GM21526 (cell line): Measurements from ENCODE around the gene ALDH1A3.

Experiments used
- ATAC-seq: cut with Tn5 transposase; IDR thresholded peaks from one replicate; pipeline ENCODE4 v1.9.1; 2021; ENCODE audit warnings: moderate library complexity; ENCODE audit not compliant: unreplicated experiment, low FRiP score

ALDH1A3 gene

DNA sequence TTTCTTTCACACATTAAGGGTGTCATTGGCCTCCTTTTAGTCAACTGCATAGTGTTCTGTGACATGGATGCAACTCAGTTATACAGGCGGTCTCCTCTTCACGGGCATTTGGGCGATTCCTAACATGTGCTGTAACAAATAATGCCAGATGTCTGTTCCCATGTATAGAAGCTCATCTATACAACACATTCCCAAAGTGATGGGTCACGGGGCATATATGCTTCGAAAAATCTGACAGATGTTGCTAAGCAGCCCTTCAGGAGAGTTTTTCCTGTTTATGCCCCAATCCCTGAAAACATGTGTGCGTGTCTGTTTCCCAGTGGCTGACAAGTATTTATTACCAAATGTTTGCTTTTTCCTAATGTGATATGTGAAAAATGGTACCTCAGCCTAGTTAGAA lies 65.4 kb downstream of the ALDH1A3 start:
- no peak for ATAC-seq

DNA sequence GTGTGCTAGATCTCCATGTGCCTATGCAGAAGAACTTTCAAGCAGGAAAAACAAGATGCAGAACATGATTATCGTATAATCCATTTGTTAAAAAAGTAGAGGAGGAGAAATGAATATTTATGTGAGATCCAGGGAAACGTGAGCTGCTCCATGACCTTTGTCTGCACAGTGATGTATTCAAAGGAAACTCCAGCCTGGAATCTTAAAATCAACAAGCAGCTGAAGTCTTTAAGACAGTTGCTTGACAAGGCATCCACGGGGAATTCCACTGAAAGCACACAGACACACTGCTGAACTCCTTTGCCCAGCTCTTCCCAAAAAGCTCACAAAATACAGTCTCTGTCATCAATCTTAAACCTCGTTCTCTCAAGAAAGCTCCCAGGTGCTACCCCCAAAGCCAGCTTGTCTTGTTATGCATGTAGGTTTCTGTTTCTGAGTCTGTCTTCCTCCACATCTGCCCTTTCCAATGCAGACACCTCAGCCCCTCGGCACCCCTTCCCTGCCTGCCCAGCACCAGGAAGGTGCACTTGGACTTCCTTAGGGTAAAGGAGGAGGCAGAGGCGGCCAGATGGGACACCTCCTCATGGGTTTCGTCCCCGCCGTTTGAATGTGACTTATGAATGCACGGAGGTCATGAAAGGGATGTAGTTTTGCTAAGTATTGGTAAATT lies 68.3 kb downstream of the ALDH1A3 start:
- ATAC-seq: peak; percentile 46

DNA sequence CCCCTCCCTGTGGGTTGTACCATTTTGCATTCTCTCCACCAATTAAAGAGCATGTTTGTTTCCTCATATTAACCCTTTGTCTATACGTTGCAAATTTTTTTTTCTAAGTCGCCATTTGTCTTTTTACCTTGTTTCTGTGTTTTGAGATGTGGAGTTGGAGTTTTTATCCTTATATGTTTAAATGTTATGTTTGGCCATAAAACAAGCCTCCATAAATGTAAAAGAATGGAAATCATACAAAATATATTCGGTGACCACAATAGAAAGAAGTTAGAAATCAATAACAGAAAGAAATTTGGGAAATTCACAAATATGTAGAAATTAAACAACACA lies 68.8 kb downstream of the ALDH1A3 start:
- ATAC-seq: no peak

DNA sequence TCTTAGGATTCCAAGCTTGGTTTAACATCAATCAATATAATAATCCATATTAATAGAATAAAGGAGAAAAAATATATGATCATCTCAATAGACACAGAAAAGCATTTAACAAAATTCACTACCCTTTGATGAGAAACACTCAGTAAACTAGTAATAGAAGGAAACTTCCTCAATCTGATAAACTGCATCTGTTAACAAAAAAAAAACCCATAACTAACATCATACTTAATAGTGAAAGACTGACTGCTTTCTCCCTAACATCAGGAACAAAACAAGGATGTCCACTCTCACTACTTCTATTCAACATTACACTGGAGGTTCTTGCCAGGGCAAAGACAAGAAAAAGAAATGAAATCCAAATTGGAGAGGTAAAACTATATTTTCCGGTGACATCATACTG lies 70.1 kb downstream of the ALDH1A3 start:
- no peak for ATAC-seq

DNA sequence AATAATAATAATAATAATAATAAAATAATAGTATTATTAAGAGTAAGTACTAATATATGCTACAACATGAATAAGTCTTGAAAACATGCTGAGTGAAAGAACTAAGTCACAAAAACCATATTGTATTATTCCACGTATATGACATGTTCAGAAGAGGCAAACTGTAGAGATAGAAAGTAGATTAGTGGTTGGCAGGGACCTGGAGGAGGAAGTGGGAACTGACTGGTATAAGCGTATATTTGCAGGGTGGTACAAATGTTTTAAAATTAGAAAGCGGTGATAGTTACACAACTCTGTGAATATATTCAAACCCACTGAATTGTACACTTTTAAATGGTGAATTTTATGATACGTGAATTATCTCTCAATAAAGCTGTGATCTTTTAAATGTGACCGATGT lies 72.3 kb downstream of the ALDH1A3 start:
- no peak for ATAC-seq

DNA sequence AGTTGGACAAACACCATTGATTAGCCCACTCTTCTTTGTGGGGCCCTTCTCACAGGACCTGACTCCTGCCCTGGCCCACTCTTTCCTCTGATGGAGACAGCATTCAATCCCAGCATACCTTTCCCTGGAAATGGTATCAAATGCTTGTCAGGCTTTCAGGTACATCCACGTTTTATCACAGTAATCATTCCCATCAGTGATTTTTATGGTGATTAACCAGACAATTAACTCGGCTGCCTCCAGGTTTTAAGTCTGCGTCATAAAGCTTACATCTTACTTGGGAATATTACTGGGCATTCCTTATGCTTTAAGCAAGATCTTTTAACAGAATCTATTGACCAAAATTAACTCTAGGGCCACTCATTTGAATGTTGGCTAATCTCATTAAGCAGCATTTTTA lies 72.9 kb downstream of the ALDH1A3 start:
- no peak for ATAC-seq

DNA sequence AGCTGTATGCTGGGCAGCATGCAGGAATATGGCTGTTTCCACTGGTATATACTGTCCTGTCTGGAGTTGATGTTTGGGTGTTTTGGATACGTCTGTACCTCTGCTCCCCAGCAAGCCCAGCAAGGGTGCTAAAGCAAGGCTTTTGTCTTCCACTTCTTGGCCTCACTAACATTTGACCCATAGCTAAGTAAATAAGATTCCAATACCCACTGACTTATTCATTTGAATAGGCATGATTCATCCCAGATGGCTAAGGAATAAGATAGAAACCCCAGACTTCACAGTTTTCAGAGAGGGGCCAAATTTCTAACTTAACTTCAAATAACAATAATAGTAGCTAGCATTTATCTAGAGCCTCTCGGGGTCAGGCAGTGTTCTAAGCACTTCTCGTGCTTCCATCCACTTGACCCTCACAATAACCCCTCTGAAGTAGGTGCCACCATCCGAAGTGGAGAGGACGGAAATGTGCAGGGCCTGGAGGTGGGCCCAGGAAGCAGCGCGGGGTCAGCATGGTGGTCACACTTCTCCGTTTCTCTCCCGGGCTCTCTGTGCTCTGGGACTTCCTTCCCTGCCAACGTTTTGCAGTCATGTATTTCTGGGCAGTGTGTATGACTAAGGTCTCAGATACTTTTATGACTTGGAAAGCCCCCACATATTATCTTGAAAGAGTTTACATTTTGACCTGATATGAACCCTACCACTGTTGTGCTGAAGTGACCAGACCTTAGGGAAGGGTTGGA lies 78.9 kb downstream of the ALDH1A3 start:
- ATAC-seq: no peak

DNA sequence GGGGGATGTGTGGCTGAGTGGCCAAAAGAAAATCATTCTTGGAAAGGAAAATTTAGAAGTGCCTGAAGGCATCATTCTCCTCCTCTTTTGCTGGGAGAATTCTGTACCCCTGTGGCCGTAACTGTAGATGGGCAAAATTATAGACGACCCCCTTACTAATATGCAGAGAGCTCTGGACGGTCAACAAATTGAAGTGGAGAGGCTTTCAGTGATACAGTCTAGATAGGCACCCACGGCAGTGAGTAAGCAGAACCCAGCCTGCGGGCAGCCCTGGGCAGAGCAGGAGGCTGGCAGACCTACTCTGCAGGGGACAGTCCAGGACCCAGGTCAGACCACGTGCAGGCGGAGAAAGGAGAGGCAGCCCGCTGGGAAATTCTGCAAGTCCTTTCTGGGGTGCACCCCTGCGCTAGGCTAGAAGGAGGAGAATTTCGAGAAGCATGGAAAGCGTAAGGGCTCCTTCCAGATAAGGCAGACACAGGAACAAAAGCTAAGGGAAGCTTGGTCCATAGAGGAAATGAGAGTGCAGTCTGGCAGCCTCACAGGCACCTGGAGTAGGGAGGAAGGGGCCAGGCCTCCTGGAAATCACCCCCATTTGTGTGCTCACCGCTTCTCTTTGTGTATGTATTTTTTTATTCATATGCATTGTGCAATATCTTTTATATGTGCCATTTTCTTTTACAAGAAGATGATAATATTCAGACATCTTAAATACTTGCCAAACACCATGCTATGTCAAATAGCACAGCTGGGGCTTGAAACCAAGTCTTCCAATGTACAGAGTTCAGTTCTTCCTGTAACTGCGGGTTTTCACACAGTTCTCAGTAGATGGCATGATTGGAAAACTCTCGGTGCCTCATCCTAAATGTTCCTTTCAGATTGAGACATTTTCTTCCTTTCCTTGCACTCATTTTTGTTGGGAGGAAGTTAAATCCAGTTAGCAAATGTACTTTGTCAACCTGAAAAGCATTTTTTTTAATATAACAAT lies 79.7 kb downstream of the ALDH1A3 start:
- ATAC-seq: no peak
